Right forelimb (tissue), 1 donor: ENCODE data around the gene RAB6A.

Source experiments
- DNase-seq: peaks from one replicate; pipeline ENCODE4 v3.0.0-alpha.2; 2018

Gene RAB6A

GRCh38 chr11:73652046-73652730 is 108.7 kb downstream of the RAB6A start:
- DNase-seq = no peak

- no peak for DNase-seq
These were observed 109.2 kb downstream of the RAB6A start for GRCh38 chr11:73651661-73652045.

GRCh38 chr11:73651252-73651651 is 109.6 kb downstream of the RAB6A start:
- DNase-seq = no peak

- no peak for DNase-seq
These were observed 110.5 kb downstream of the RAB6A start for GRCh38 chr11:73650400-73650799.

GRCh38 chr11:73649206-73649605 is 111.7 kb downstream of the RAB6A start:
- no peak for DNase-seq

- DNase-seq = no peak
These were observed 112.3 kb downstream of the RAB6A start for GRCh38 chr11:73648571-73649046.

- DNase-seq = no peak
These were observed 112.8 kb downstream of the RAB6A start for GRCh38 chr11:73648121-73648520.

- peak; percentile 79 for DNase-seq
These were observed 113.3 kb downstream of the RAB6A start for GRCh38 chr11:73647459-73648100.

GRCh38 chr11:73645972-73646631 is 114.8 kb downstream of the RAB6A start, which contains the start of gene PLEKHB1:
TSS of gene PLEKHB1 (plus strand) at chr11:73646581. CDS start at chr11:73646609, 28 bp downstream.
- DNase-seq = no peak

- no peak for DNase-seq
These were observed 115.5 kb downstream of the RAB6A start for GRCh38 chr11:73645121-73645969.

- DNase-seq = no peak
These were observed 119.2 kb downstream of the RAB6A start for GRCh38 chr11:73641668-73642067.

- DNase-seq = no peak
These were observed 120.3 kb downstream of the RAB6A start for GRCh38 chr11:73640592-73640991.

- DNase-seq = no peak
These were observed 123.9 kb downstream of the RAB6A start for GRCh38 chr11:73637012-73637411.

GRCh38 chr11:73636249-73636648 is 124.6 kb downstream of the RAB6A start:
- no peak for DNase-seq

GRCh38 chr11:73635721-73636120 is 125.2 kb downstream of the RAB6A start:
- DNase-seq = no peak

GRCh38 chr11:73633999-73634398 is 126.9 kb downstream of the RAB6A start:
- DNase-seq = no peak

- no peak for DNase-seq
These were observed 127.9 kb downstream of the RAB6A start for GRCh38 chr11:73632996-73633395.

GRCh38 chr11:73629907-73630306 is 131.0 kb downstream of the RAB6A start:
- no peak for DNase-seq

- DNase-seq = peak; percentile 76
These were observed 135.1 kb downstream of the RAB6A start for GRCh38 chr11:73625696-73626318.
